Endometrial microvascular endothelial cells (primary cell): ENCODE data around the gene BAAT. TPM values are rescaled to one million over a fixed set of nuclear protein-coding genes. Genes with fewer than 3 reads are reported as not detected.

Experiments used
- in situ Hi-C: cut with HindIII; loops from 2 replicates; pipeline ENCODE4 v1.10.0; 2017; ENCODE audit warnings: low sequenced_read_pairs, low pct_unique_long_range_greater_than_20kb; ENCODE audit errors: inconsistent ontology term
- total RNA-seq: library from RNA; depleted of rRNA; stranded (reverse); fragments of >200 nt; gene quantifications from one replicate; pipeline ENCODE4 v1.2.3, GENCODE V29; 2015; ENCODE audit errors: inconsistent ontology term

The BAAT gene
- total RNA-seq, 1 donor from 2014 or later: not detected

DNA sequence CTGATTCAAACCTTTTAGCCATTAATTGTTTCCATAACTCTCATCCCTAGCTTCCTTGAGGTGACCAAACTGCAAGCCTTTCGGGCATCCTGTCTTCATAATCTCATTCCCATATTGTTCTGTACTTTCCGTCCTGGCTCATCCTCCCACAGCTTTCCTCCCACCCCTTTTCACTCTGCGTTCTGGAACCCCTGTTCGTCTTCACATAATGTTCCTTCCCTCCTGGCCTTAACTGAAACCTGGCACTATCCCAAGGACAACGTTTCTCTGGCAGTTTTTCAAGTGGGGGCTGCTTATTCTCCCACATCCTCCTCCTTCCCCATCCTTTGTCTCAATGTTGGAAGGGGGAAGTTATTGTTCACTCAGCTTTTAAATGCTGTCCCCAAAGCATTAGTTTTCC is 15.3 kb upstream of the BAAT start:
- in situ Hi-C loops: no loop called here

DNA sequence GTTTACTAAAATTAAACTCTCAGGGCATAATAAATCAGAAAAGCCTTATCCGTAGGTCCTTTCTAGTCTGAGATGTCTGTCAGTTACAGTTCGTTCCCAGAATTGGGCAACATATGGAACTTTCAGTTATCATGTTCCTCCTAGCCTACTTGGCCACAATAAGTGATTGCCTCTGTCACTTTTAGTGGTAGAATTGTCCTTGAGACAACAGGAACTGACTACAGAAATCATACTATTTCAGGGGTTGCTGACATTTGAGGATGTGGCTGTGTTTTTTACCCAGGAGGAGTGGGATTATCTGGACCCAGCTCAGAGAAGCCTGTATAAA is 14.8 kb upstream of the BAAT start:
- in situ Hi-C loops: no loop called here

DNA sequence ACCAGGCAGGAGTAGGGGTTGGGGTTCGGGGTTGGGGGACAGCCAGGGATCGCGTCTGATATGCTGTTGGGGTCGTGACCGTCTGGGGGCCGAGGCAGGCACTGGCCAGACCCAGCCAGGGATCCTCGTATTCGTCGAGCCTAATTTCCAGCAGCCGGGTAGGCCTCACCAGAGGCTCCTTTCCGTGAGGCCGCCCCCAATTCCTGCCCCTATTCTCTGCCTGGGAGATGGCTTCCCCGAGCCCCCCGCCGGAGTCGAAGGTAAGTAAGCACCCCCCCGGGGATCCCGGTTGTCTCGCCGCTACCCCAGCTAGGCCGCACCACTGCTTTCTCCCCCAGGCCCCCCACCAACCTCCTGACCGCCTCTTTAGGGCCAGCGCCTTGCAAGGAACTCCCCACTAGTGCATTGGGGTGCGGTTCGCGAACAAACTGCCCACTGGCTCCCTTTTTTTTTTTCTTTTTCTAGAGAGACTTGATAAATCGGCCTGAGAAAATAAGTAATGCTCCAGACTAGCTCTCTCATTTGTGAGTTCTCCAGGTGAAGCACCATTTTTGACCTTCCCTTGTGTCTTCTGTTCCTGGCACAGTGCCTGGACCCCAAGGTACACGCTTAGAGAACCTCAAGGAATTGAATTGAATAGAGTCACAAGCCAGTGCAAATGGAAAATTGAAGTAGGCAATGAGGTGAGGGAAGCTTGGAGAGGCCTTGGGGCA is 14.3 kb upstream of the BAAT start:
- in situ Hi-C loops: no loop called here

DNA sequence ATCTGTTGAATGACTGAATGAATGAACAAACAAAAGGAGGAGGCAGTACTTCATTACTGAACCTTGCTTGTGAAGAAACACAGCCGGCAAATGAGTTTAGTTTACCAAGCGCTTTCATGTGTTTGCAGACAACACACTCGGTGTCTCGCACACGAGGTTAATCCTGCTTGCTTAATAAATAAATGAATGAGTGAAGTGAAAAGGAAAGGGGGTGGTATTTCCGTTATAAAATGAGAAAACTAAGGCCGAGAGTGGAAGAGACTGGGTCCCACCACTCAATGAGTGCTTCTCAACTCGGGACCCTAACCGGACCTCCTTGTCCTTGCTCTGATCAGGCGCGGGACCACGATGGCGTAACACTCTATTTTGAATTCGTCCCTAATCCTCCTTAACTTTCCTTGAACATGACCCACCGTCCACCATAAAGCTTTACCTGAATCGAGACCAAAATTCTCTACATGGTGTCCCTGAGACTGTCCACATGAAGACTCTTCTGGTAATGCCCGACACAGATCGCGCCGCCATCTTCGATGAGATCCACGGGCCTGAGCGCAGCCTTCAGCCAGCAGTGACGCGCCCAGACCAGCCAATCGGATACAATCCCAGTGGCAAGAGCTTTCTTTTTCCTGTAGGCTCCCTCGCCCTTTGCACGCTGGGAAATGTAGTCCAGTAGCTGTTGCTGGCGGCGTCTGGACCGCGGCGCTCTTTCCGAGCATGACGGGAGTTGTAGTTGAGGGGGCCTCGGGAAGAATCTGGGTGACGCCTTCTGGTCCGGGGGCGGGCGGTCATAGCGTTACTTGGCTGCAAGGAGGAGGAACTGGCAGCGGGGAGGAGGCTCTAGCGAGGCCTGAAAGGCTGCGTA is 13.5 kb upstream of the BAAT start, which contains the start of the genes MRPL50 and ZNF189:
Gene MRPL50 (minus strand): TSS at position 551 of the 862 bp plus-strand sequence. CDS start 26 bp downstream, at position 525.
Gene ZNF189 (plus strand): TSS at position 784 of the 862 bp plus-strand sequence. CDS start 306 bp downstream, outside the sequence.
- in situ Hi-C loops: no loop called here

DNA sequence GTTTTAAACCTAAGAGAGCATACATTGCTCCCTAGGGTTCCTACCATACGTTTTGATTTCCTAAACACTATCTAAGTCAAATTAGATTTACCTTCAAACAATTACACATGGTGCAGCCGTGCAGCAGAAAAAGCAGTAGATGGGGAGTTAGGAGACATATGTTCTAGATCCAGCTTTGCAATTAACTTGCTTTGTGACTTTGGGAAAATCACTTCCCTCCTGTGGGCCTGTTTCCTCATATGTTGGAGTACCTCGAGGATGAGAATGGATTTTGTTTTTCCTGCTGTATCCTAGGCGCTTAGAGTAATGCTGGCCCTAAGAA is 12.9 kb upstream of the BAAT start:
- in situ Hi-C loops: no loop called here

DNA sequence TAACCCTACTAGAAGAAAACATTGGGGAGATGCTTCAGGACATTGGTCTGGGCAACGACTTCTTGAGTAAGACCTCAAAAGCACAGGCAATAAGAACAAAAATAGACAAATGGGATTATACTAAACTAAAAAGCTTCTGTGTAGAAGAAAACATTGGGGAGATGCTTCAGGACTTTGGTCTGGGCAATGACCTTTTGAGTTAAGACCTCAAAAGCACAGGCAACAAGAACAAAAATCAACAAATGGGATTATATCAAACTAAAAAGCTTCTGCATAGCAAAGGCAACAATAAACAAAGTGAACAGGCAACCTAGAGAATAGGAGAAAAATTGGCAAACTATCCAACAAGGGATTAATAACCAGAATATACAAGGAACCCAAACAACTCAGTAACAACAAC is 9.9 kb upstream of the BAAT start:
- in situ Hi-C loops: no loop called here

DNA sequence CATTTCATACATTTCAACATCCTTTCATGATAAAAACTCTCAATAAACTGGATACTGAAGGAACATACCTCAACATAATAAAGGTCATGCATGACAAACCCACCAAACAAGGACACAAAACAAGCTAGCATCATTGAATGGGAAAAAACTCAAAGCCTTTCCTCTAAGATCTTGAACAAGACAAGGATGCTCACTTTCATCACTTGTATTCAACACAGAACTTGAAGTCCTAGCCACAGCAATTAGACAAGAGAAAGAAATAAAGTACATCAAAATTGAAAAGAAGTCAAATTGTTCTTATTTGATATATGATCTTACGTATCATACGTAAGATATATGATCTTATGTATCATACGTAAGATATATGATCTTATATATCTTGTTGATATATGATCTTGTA is 8.3 kb upstream of the BAAT start:
- in situ Hi-C loops: no loop called here

DNA sequence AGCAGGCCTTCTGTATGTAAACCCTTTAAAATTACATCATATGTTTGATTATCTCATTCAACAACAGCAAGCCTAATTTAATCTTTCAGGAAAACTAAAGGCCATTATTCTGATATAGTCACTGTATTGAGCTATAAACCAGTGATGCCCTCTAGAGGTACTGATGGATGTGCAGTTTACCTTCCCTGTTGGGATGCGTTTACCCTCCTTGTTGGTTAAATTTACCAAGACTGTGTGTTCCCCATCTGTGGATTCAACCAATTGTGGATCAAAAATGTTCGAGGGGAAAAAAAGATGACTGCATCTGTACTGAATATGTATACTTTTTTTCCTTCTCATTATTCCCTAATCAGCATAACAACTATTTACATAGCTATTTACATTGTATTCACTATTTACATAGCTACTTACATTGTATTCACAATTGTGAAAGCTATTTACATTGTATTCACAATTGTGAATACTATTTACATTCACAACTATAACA is 3.7 kb upstream of the BAAT start:
- in situ Hi-C loops: no loop called here

DNA sequence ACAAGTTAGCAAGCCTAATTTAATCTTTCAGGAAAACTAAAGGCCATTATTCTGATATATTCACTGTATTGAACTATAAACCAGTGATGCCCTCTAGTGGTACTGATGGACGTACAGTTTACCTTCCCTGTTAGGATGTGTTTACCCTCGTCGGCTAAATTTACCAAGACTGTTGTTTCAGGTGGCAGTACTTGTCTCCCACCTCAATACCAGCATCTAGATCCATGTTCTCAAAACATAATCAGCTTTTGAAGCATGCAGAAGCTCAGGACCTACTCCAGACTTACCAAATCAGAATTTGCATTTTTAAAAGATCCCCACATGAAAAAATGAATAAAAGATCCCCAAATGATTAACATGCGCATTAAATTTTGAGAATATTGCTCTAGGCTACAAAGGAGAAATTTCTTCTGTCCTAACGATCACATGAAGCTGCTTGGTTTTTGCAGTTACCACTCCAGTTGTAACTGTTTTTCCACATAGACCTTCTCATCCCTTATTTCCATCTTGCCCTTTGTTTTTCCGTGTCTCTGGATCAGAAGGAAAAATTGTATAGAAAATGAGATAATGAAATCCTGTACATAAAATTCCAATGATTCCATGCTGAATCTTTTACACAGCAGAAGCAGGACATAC is 3.2 kb upstream of the BAAT start:
- in situ Hi-C loops: no loop called here

DNA sequence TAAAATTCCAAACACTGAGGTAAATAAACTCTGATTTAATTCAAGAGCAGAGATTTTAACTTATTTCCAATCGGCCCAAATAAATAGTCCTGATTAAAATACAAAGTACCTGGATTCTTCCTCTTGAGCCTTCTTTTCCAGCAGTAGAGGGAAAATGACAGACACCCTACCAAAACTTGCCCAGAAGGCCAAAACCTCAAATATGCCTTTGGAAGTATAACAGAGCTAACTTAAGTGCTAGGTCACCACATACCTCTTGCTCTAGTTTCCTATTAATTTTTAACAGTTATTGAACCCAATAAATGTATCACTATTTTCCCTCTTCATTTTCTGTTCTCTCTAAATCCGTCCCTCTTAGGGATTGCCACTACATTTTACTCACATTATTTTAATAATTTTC is 1.4 kb downstream of the BAAT start:
- in situ Hi-C loops: no loop called here

DNA sequence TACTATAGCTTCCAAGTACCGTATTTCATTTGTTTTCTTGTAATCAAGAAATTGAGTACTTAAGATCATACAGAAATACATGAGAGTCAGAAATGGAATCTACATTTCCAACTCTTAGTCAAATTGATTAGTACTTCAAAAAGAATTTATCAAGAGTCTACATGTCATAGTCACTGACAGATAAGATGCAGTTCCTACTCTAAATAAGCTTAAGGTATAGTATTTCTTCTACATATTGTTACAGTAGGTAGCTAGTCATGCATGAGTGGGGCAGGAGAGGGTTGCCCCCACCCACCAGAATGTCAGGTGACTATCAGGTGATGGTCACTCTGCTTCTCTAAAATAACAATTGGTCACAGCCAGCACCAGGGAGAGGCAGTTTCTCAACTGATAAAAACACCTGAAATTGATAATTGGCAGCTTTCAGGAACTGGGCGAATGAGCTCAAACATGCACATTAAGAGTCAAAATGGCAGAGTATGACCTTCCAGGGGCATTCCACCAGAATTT is 2.9 kb downstream of the BAAT start:
- in situ Hi-C loops: no loop called here

DNA sequence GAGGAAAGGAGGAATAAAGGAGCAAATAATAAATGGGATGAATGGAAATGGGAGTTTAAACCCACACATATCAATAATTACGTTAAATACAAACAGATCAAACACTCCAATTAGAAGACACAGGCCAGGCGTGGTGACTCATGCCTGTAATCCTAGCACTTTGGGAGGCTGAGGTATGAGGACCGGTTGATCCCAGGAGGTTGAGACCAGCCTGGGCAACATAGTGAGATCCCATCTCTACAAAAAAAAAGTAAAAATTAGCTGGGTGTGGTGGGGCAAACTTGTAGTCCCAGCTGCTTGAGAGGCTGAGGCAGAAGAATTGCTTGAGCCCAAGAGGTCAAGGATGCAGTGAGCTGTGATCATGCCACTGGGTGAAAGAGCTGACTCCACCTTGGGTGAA is 3.7 kb downstream of the BAAT start:
- in situ Hi-C loops: no loop called here

DNA sequence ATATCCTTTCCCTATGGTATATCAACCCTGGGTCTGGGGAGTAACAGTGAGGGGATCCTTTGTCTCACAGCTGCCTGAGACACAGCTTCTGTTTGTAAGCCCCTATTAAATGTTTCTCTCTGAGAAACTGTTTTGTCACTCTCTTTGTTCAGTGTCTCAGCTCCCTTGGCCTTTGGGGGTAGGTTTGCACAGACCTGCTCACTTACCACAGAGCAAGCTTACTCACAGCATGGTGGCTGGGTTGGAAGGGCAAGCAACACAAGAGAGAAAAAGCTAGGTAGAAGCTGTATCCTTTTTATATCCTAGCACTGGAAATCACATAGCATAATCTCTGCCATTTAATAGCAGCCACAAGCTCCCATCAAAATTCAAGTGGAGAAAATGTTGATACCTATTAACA is 4.5 kb downstream of the BAAT start:
- in situ Hi-C loops: no loop called here

DNA sequence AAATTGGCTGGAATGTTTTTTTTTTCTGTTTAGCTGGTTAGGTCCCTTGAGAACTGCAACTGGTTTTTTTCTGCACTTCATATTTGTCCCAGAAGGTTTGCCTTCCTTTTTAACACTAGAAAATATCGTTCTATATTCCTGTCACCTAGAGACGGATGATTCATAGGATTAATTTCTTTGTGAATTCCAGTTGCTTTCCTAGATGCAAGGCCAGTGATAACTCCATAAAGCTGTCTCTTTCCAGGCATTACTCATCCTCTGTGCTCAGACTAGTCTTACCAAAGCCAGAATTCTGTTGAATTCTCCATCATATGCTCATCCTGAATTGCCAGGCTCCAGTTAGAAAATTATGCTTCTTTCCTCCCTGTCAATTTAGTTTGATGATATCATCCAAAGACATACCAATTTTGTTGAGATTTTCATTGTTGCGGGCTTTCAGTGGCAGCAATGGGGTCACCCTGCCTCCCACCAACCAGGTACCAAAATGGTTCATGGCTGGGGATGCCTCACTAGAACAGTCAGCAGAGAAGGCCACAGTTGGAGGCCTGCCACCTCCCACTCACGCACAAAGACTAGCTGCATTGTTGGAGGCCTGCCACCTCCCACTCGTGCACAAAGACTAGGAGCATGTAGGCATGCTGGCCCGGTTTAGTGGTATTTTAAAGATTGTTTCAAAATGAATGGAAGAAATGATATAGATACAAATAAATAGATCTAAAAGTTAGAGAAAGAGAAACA is 8.5 kb downstream of the BAAT start:
- in situ Hi-C loops: no loop called here

DNA sequence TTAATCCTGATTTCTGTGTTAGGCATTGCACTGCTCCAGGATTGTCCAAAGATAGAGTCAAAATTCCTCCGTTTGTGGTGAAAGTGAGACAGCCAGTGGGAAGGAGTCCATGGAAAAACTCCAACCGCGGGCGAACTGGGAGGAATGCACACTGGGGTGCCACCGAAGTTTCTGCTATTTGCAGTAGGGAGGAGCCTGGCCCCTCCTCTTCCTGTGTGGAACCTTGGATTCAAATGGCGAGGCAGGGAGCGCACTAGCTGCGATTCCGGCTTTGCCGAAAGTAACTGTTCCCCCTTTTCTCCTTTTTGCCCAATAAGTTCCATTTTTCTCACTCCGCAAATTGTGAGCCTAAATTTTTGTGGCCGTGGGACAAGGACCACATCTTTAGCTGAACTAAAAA is 9.3 kb downstream of the BAAT start:
- in situ Hi-C loops: no loop called here

DNA sequence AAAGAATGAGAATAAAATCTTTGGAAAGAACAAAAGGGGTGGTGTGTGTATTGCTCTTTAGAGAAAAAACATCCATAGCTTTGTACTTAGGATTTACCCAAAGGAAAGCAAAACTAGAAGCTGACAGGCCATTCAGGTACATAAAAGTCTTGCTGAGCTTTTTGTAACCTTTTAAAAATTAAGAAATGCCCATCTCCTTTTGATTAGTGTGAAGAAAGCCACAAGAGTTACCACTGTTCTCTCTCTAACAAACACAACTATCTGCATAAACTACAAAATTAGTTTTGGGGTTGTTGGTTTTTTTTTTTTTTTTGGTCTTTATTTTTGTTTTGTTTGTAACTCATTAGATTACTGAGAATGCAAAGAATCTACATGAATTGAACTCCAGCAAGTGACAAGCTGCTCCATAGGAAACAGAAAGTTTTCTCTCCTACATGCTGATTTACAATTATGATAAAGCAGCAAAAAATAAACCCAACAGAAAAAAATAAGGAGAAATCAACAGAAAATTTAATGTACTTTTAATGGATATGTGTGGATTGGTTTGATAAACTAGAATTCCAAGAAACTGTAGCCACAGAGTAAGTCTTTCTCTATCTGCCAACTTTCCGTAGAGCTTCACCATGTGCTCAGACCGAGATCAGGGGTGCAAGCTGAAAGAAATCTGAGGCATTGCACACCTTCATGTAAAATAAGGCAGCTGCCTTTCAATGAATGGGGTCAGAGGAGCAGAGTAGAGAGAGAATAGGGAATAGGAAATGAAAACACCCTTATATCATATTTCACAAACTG is 12.3 kb downstream of the BAAT start:
- in situ Hi-C loops: no loop called here

DNA sequence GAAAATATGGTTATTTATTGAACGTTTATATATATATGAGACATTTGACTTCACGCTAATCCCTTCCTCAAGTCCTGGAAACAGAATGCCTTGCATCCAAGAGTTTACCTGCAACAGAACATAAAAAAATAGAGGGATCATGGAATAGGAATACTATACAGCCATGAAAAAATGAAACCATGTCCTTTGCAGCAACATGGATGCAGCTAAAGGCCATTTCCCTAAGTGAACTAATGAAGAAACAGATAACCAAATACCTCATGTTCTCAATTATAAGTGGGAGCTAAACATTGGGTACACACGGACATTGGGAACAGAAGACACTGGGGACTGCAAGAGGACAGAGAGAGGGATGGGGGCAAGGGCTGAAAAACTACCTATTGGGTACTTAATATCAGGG is 13.0 kb downstream of the BAAT start:
- in situ Hi-C loops: no loop called here

DNA sequence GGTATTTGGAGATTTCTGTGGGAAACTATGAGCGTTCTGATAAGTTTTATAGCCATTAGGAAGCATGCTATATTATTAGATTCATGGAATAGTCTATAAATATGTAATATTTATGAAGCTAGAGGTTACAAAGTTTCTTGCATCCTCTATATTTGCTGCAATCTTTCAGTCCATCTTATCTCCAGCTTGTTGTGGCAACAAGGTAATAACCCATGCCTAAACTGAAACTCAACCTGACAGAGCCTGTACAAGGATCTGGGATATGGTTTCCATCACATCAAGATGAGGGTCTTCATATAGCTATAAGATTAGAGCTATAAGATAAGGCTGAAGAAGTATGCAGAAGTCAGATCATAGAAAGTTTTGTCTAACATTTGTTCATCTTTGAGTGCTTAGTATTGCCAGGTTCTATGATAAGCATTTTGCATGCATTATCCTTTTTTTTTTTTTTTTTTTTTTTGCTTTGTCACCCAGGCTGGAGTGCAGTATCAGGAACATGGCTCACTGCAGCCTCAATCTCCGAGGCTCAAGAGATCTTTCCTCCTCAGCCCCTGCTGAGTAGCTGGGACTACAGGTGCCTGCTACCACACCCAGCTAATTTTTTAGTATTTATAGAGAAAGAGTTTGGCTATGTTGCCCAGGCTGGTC is 14.8 kb downstream of the BAAT start:
- in situ Hi-C loops: no loop called here
